Measurements from ENCODE around the gene FBXL7. TPM values are rescaled to one million over a fixed set of nuclear protein-coding genes. Genes with fewer than 3 reads are reported as not detected.

Gene FBXL7
- total and polyA plus RNA-seq, 9 of the 15 experiments (the other 6 are each of a cell fraction or from before 2014, with no cell fraction given): 0.04 to 0.08 TPM; not detected in 7

DNA sequence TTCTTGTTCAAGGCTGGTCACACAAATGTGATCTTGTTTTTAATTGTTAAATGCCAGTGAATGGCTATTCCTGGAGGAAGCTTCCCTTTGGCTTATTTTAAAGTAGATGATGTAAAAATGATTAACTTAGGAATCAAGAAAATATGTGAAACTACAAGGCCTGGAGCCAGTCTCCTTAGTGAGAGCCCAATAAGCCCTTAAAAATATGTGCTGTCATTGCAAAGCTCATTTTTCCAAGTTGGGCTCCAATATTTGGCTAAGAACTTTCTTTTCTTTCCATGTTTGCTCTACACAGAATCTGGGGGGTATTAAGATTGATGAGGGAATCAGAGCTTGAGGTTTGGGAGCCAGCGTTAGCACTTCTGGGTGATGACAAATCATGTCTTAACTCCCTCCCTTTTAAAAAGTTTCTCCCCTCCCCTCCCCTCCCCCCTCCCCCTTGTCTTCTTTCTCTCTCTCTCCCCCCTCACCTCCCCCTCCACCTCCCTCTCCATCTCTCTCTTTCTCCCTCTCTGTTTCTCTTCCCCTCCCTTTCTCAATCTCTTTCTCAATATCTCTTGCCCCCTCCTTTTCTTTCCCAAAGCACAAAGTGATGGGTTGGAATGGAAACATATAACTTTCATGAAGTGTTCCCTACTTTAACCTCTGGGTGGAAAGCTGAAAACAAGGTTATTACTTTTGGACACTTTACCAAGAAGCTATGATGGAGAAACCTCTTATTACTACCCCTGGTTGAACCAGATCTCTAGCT, 86.0 kb downstream of the FBXL7 start:
- TF ChIP-seq CBFA2T2 (conservative IDR thresholded peaks at IDR 0.05) (no peak), SRSF1 (IDR thresholded peaks at IDR 0.05; ENCODE audit: low read depth, low read length) (no peak), SRSF9 (IDR thresholded peaks at IDR 0.05; ENCODE audit: borderline replicate concordance, low read depth, low read length) (no peak), RB1 (IDR thresholded peaks at IDR 0.05; ENCODE audit: low read depth) (no peak), HNRNPK (IDR thresholded peaks at IDR 0.05; ENCODE audit: low read depth, low read length, poor library complexity, severe bottlenecking) (peak; percentile 82)
- TF ChIP-seq, protein P1, sequence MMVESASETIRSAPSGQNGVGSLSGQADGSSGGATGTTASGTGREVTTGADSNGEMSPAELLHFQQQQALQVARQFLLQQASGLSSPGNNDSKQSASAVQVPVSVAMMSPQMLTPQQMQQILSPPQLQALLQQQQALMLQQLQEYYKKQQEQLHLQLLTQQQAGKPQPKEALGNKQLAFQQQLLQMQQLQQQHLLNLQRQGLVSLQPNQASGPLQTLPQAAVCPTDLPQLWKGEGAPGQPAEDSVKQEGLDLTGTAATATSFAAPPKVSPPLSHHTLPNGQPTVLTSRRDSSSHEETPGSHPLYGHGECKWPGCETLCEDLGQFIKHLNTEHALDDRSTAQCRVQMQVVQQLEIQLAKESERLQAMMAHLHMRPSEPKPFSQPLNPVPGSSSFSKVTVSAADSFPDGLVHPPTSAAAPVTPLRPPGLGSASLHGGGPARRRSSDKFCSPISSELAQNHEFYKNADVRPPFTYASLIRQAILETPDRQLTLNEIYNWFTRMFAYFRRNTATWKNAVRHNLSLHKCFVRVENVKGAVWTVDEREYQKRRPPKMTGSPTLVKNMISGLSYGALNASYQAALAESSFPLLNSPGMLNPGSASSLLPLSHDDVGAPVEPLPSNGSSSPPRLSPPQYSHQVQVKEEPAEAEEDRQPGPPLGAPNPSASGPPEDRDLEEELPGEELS (CRISPR knock-in tag; IDR thresholded peaks at IDR 0.05; ENCODE audit: borderline replicate concordance): no peak
- TF ChIP-seq, protein P2, sequence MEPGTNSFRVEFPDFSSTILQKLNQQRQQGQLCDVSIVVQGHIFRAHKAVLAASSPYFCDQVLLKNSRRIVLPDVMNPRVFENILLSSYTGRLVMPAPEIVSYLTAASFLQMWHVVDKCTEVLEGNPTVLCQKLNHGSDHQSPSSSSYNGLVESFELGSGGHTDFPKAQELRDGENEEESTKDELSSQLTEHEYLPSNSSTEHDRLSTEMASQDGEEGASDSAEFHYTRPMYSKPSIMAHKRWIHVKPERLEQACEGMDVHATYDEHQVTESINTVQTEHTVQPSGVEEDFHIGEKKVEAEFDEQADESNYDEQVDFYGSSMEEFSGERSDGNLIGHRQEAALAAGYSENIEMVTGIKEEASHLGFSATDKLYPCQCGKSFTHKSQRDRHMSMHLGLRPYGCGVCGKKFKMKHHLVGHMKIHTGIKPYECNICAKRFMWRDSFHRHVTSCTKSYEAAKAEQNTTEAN (CRISPR knock-in tag; IDR thresholded peaks at IDR 0.05): no peak
- no peak for ATAC-seq
- Histone ChIP-seq H3K79me2 (ENCODE audit: control insufficient read depth, insufficient read depth, low read length) (no peaks in the 10 kb centered on the region), H3K9me3 (replicated peaks; ENCODE audit: control insufficient read depth, insufficient read depth, low read depth, low read length) (no peaks in the 10 kb centered on the region), H3K27ac (ENCODE audit: extremely low read depth, low read depth, low read length) (no peak overlapping the region), H3K4me3 (no peak overlapping the region), H4K20me1 (replicated peaks; ENCODE audit: control insufficient read depth, insufficient read depth, low read length) (no peaks in the 10 kb centered on the region), H3K27me3 (ENCODE audit: control insufficient read depth in 2 of 2, insufficient read depth in 2 of 2, low read length in 2 of 2) (no peaks in the 10 kb centered on the region), H2AFZ (ENCODE audit: low read depth, low read length) (no peak overlapping the region), H3K4me2 (ENCODE audit: insufficient read depth, low read length) (no peak overlapping the region), H3K9me1 (ENCODE audit: control insufficient read depth, insufficient read depth, low read length) (no peaks in the 10 kb centered on the region), H3K9ac (ENCODE audit: insufficient read depth in 1 of 2, low read depth in 2 of 2, low read length in 2 of 2) (no peak overlapping the region), H3K36me3 (ENCODE audit: control insufficient read depth, insufficient read depth, low read length) (no peaks in the 10 kb centered on the region), H3K4me1 (replicated peaks in 1 of 2; ENCODE audit: control insufficient read depth in 2 of 2, insufficient read depth in 2 of 2, low read length in 2 of 2) (no peaks in the 10 kb centered on the region)
- ChIA-PET POLR2A (no interaction called here), CTCF (ENCODE audit: low intra/inter-chr PET ratio) (no interaction called here)
- in situ Hi-C loops (cut with MboI) (no loop called here), intact Hi-C loops (cut with micrococcal nuclease) (no loop called here)
- no peak for FAIRE-seq
- WGBS (ENCODE audit: insufficient coverage, low coverage, missing lambda C conversion rate): 0% methylated on average over 1 of the region's 1 CpG
- DNase-seq (ENCODE audit: extremely low read depth in 1 of 4, low spot score in 3 of 4): no peak
- BruUV-seq (replicated peaks): no TSS peak

All from K562 (cell line).